ENCODE measurements around the gene MAPKAPK2.

The MAPKAPK2 gene

GRCh38 chr1:206693029-206693428 lies 8.3 kb downstream of the MAPKAPK2 start:
- no peak for TF ChIP-seq CTCF (IDR thresholded peaks at IDR 0.05; ENCODE audit: low read depth, low read length)
- in situ Hi-C loops (cut with HindIII; ENCODE audit: low sequenced_read_pairs): no loop called here
- H3K4me3 ChIP-seq (ENCODE audit: low read depth, low read length): no peak overlapping the region
- DNase-seq (ENCODE audit: low read depth, low spot score): peak; percentile 83

- in situ Hi-C loops (cut with HindIII; ENCODE audit: low sequenced_read_pairs): no loop called here
- TF ChIP-seq CTCF (IDR thresholded peaks at IDR 0.05; ENCODE audit: low read depth, low read length): no peak
- no peak overlapping the region for H3K4me3 ChIP-seq (ENCODE audit: low read depth, low read length)
- DNase-seq (ENCODE audit: low read depth, low spot score): peak; percentile 70
Observed at GRCh38 chr1:206693592-206693991, 8.9 kb downstream of the MAPKAPK2 start.

GRCh38 chr1:206694171-206695124 lies 9.7 kb downstream of the MAPKAPK2 start:
- H3K4me3 ChIP-seq (ENCODE audit: low read depth, low read length): no peak overlapping the region
- no peak for TF ChIP-seq CTCF (IDR thresholded peaks at IDR 0.05; ENCODE audit: low read depth, low read length)
- DNase-seq (ENCODE audit: low read depth, low spot score): no peak
- in situ Hi-C loops (cut with HindIII; ENCODE audit: low sequenced_read_pairs): no loop called here

- DNase-seq (ENCODE audit: low read depth, low spot score): no peak
- H3K4me3 ChIP-seq (ENCODE audit: low read depth, low read length): no peak overlapping the region
- in situ Hi-C loops (cut with HindIII; ENCODE audit: low sequenced_read_pairs): no loop called here
- no peak for TF ChIP-seq CTCF (IDR thresholded peaks at IDR 0.05; ENCODE audit: low read depth, low read length)
Observed at GRCh38 chr1:206695733-206696132, 11.0 kb downstream of the MAPKAPK2 start.

DNA sequence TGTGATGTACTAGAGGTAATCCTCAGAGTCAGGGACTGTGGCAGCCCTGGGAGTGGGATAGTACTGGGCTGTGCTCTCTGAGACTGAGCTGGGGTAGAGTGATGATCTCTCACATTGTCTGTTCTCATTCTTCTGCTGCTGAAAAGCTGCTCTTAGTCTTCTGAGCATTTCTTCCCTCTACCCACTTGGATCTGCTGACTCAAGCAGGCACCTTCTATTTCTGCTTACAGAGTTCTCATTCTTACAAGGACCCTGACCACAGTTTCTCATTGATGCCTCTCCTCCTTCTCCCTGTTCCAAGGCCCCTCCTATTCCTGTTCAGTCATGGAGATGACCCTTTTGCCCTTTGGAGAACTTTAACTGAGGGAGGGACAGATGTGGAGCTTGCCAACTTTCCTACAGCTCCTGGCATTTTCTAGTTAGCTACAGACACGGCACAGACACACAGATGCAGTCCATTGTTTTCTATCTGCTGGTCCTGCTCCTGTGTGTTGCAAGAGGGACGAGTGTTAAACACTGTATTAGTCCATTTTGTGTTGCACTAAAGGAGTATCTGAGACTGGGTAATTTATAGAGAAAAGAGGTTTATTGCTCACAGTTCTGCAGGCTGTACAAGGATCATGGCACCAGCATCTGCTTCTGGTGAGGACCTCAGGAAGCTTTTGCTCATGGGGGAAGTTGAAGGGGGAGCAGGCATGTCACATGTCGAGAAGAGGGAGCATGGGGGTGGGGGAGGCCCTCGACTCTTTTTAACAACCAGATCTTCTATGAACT lies 12.3 kb downstream of the MAPKAPK2 start:
- DNase-seq (ENCODE audit: low read depth, low spot score): no peak
- no peak for TF ChIP-seq CTCF (IDR thresholded peaks at IDR 0.05; ENCODE audit: low read depth, low read length)
- no peak overlapping the region for H3K4me3 ChIP-seq (ENCODE audit: low read depth, low read length)
- in situ Hi-C loops (cut with HindIII; ENCODE audit: low sequenced_read_pairs): no loop called here

GRCh38 chr1:206698011-206698410 lies 13.3 kb downstream of the MAPKAPK2 start:
- no peak overlapping the region for H3K4me3 ChIP-seq (ENCODE audit: low read depth, low read length)
- no peak for DNase-seq (ENCODE audit: low read depth, low spot score)
- in situ Hi-C loops (cut with HindIII; ENCODE audit: low sequenced_read_pairs): no loop called here
- TF ChIP-seq CTCF (IDR thresholded peaks at IDR 0.05; ENCODE audit: low read depth, low read length): no peak
